Pons (tissue), 1 donor: ENCODE results near the gene MORC3.
"Not testable (repeated sequence)": the region's sequence is repeated elsewhere in the genome, so short reads cannot be mapped to it uniquely, and the experiment has no call there.

Experiments used
- DNase-seq: peaks from one replicate; pipeline ENCODE4 v3.0.0-alpha.2; 2016; ENCODE audit warnings: low spot score

Gene MORC3, protein sequence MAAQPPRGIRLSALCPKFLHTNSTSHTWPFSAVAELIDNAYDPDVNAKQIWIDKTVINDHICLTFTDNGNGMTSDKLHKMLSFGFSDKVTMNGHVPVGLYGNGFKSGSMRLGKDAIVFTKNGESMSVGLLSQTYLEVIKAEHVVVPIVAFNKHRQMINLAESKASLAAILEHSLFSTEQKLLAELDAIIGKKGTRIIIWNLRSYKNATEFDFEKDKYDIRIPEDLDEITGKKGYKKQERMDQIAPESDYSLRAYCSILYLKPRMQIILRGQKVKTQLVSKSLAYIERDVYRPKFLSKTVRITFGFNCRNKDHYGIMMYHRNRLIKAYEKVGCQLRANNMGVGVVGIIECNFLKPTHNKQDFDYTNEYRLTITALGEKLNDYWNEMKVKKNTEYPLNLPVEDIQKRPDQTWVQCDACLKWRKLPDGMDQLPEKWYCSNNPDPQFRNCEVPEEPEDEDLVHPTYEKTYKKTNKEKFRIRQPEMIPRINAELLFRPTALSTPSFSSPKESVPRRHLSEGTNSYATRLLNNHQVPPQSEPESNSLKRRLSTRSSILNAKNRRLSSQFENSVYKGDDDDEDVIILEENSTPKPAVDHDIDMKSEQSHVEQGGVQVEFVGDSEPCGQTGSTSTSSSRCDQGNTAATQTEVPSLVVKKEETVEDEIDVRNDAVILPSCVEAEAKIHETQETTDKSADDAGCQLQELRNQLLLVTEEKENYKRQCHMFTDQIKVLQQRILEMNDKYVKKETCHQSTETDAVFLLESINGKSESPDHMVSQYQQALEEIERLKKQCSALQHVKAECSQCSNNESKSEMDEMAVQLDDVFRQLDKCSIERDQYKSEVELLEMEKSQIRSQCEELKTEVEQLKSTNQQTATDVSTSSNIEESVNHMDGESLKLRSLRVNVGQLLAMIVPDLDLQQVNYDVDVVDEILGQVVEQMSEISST

DNA sequence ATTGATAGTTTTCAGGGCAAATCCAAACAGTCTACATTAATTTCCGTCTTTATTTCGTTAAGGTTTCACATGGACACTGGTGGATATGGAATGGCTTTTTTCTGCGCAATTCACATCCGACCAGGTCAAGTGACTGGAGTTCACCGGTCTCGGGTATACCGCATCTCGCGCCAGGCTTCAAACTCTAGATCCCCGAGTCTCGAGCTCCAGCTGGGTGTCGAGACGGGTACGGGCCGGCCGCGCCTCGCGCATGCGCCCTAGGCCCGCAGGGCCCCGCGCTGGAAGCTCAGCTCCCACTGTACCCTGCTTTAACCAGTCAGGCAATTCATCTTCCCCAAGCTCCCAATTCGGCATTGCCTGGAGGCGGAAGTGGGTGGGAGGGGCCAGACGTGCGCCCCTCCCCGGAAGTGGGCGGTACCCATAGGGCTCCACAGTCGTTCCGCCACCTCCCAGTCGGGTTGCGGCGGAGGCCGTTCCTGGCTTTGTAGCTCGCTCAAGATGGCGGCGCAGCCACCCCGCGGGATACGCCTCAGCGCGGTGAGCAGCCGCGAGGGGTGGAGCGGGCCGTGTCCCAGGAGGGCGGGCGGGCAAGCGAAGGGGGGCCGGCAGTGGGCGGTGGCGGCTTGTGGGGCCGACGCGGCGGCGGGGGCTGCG, at the start of gene MORC3:
Gene MORC3 (plus strand): TSS at position 431 of the 654 bp plus-strand sequence. CDS start 68 bp downstream, at position 499.
- DNase-seq: peak; percentile 99

DNA sequence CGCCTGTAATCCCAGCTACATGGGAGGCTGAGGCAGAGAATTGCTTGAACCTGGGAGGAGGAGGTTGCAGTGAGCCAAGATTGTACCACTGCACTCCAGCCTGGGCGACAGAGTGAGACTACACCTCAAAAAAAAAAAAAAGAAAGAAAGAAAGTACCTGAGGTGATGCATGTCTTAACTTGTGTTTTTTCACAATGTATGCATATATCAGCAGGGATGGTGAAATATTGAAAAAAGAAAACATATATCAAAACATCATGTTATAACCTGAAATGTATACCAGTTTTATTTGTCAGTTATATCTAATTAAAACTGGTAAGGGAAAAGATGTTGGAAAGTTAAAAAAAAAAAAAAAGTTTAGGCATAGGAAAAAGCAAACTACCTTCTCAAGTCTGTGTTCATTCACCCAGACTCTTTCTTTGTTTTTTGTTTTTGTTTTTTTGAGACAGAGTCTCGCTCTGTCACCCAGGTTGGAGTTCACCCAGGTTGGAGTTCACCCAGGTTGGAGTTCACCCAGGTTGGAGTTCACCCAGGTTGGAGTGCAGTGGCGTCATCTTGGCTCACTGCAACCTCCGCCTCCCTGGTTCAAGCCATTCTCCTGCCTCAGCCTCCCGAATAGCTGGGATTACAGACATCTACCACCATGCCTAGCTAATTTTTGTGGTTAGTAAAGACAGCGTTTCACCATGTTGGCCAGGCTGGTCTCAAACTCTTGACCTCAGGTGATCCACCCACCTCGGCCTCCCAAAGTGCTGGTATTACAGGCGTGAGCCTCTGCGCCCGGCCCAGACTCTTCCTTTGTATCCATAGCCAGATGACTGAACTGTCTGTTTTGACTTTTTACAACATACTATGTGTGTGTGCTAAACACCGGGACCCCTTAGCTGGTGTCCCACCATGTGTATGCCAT, 49.0 kb upstream of the MORC3 start:
- DNase-seq: not testable (repeated sequence)

DNA sequence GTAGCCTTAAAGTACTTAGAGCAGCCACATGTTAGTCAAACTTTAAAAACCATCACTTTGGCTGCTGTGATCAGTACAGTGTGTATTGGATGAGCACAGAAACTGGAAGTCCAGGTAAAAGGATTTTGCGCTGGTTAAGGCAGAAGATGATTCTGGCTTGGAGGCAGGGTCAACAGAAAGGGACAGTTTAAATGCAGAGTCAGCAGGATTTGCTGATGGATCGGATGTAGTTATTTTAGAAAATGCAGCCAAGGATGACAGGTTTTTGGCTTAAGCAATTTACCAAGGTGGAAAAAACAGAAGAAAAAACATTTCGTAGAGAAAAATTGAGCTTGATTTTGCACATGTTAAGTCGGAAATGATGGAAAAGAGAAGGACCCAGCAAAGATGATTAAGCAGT, 45.9 kb upstream of the MORC3 start:
- no peak for DNase-seq

DNA sequence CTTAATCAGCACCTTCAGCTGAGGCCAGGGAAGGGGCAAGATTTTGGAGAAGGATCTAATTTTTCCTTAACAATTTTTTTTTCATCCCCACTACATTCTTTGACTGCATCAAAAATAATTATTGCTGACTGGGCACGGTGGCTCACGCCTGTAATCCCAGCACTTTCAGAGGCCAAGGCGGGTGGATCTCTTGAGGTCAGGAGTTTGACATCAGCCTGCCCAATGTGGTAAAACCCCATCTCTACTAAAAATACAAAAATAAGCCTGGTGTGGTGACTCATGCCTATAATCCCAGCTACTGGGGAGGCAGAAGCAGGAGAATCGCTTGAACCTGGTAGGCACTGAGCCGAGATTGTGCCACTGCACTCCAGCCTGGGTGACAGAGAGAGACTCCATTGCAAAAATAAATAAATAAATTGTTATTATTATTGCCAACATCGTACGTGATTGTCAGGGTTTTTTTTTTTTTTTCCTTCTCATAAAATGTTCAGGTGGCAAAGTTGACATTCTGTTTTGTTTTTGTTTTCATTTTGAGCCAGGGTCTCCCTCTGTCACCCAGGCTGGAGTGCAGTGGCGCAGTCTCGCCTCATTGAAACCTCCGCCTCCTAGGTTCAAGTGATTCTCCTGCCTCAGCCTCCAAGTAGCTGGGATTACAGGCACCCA, 37.3 kb upstream of the MORC3 start:
- DNase-seq: no peak

DNA sequence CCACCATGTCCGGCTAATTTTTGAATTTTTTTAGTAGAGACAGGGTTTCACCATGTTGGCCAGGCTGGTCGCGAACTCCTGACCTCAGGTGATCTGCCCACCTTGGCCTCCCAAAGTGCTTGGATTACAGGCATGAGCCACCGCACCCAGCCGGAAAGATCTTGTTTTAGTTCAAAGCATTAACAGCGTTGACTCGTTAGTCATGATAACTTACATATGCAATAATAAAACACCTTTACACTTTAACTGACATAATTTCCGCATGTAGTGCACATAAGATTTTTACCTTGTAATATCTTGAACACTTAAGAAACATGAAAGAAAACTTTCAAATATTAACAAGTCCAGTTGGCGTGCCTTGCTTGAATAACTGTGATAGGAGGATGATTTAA, 36.8 kb upstream of the MORC3 start:
- not testable (repeated sequence) for DNase-seq

DNA sequence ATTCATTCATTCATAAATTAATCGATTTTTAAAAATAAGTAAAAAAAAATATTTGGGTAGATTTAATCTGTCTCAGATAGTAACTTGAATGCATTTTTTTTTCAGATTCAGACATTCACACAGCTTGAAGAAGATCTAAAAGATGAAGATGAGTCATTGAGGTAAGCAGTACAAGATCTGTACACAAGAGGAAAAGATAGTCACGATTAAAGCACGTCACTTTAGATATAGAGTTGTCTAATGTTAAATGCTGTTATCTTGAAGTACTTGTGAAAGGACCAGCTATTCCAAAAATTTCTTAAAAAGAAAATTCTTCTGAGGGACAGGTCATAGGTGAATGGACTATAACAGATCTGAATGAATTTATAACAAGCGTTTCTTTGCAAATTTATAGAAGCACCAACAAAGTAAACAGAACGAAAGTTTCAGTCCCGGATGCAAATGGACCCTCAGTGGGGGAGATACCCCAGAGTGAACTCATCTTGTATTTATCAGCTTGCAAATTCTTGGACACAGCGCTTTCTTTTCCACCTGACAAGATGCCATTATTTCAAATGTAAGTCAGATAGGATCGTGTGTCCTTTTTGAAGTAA, 31.2 kb upstream of the MORC3 start:
- no peak for DNase-seq

DNA sequence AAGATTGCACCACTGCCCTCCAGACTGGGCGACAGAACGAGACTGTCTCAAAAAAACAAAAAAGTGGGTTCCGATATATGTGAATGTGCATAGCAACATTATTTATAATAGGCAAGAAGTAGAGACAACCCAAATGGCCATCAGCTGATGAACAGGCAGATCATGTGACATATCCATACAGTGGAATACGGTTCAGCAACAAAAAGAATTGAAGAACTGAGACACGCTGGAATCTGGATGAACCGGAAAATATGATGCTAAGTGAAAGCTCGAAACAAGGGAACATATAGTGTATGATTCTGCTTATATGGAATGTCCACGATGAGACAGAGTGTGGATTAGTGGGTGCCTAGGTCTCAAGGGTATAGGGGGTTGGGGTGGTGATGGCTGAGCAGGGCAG, 28.5 kb upstream of the MORC3 start:
- DNase-seq: no peak

DNA sequence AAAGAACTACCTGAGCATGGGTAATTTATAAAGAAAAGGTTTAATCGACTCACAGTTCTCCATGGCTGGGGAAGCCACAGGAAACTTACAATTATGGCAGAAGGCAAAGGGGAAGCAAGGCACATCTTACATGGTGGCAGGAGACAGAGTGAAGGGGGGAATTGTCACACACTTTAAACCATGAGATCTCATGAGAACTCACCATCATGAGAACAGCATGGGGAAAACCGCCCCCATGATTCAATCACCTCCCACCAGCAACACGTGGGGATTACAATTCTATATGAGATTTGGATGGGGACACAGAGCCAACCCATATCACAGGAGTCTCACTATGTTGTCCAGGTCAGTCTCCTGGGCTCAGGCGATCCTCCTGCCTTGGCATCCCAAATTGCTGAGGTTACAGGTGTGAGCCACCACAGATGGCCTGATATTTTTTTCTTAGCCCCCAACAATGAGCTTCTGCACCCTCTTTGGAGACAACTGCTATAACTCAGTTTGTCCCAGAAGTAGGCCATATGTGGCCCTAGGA, 22.5 kb upstream of the MORC3 start:
- no peak for DNase-seq

DNA sequence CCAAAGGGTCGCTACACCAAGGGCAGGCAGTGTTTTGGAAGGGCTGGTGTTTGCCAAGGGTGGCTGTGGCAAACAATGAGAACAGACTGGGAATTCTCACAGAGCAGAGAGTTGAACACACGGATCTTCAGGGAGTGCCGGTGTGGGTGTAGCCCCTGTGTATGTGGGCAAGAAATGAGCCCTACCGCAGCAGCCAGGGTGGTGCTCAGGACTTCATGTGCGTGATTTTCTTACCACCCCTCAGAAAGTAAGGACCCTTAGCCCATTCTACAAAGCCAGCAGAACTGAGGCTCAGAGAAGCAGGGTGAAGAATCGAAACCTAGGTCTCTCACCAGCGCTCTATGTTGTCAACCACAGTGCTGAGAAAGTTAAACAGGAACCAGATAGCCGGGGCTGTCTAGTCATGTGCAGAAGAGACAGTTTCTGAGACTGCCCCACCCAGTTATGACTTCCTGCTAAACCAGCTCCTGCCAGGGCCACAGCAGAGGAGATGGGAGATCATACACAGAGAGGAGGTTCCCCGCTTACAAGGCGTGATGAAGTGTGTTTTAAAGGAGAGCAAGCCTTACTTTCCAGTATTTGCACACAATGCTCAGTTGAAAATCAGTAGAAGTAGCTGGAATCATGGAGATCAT, 21.9 kb upstream of the MORC3 start:
- DNase-seq: peak; percentile 60

DNA sequence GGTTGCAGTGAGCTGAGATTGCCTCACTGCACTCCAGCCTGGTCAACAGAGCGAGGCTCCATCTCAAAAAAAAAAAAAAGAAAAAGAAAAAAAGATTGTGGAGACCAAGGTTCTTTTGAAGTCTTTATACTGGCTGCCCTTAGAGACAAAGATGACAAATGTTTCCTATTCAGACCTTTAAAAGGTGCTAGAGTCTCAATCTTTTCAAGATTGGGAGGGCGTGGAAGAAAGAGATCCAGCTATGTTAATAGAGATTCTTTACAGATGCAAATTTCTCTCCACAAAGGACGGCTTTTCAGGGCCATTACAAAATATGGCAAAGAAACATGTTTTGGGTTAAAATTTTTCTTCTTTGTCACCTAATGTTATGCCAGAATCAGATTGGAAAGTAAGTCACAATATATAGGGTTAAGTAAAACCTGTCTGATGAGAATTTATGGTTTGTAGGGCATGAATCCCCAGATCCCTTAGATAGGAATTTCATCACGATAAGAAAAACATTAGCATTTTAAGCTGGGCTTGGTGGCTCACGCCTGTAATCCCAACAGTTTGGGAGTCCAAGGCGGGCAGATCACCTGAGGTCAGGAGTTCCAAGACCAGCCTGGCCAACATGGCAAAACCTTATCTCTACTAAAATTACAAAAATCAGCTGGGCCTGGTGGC, 13.0 kb upstream of the MORC3 start:
- DNase-seq: no peak

DNA sequence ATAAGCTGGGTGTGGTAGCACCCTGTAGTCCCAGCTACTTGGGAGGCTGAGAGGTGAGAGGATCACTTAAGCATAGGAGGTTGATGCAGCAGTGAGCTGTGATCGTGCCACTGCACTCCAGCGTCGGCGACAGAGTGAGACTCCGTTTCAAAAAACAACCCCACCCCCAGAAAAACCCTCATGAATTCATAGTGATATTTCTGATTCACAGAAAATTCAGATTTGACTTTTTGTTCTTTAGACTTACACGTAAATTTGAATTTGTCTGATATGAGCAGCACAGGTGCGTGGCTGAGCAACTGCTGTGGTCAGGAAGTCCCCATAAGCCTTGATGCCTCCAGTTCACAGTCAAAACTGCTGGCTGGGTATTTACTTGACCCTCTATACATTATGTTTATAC, 10.0 kb upstream of the MORC3 start:
- no peak for DNase-seq

DNA sequence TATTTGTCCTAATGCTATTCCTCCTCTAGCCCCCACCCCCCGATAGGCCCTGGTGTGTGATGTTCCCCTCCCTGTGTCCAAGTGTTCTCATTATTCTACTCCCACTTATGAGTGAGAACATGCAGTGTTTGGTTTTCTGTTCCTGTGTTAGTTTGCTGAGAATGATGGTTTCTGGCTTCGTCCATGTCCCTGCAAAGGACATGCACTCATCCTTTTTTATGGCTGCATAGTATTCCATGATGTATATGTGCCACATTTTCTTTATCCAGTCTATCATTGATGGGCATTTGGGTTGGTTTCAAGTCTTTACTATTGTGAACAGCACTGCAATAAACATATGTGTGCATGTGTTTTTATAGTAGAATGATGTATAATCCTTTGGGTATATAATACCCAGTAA, 6.6 kb upstream of the MORC3 start:
- DNase-seq: not testable (repeated sequence)

DNA sequence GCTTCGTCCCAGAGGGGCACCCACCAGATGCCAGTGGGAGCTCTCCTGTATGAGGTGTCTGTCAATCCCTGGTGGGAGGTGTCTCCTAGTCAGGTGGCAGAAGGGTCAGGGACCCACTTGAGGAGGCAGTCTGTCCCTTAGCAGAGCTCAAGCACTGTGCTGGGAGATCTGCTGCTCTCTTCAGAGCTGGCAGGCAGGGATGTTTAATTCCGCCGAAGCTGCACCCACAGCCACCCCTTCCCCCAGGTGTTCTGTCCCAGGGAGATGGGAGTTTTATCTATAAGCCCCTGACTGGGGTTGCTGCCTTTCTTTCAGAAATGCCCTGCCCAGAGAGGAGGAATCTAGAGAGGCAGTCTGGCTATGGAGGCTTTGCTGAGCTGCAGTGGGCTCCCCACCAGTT, 4.0 kb upstream of the MORC3 start:
- not testable (repeated sequence) for DNase-seq

DNA sequence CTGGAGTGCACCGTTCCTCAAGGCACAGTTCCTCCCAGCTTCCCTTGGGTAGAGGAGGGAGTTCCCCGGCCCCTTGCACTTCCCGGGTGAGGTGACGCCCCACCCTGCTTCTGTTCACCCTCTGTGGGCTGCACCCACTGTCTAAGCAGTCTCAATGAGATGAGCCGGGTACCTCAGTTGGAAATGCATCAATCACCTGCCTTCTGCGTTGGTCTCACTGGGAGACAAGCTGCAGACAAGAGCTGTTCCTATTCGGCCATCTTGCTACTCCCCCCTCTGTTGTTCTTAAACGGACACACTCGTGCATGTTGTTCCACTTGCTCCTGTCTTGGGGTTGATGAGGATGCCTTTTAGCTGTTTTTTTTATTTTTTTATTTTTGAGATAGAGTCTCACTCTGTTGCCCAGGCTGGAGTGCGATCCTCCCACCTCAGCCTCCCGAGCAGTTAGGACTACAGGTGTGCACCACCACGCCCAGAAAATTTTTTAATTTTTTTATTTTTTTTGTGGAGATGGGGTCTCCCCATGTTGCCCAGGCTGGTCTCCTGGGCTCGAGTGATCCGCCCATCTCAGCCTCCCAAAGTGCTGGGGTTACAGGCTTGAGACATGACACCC, 3.0 kb upstream of the MORC3 start:
- no peak for DNase-seq

DNA sequence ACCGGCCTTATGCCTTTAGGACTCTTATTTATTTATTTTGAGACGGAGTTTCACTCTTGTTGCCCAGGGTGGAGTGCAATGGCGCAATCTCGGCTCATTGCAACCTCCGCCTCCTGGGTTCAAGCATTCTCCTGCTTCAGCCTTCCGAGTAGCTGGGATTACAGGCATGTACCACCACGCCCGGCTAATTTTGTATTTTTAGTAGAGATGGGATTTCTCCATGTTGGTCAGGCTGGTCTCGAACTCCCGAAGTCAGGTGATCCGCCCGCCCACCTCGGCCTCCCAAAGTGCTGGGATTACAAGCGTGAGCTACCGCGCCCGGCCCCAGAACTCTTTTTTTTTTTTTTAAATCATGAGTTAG, 611 bp upstream of the MORC3 start:
- not testable (repeated sequence) for DNase-seq

DNA sequence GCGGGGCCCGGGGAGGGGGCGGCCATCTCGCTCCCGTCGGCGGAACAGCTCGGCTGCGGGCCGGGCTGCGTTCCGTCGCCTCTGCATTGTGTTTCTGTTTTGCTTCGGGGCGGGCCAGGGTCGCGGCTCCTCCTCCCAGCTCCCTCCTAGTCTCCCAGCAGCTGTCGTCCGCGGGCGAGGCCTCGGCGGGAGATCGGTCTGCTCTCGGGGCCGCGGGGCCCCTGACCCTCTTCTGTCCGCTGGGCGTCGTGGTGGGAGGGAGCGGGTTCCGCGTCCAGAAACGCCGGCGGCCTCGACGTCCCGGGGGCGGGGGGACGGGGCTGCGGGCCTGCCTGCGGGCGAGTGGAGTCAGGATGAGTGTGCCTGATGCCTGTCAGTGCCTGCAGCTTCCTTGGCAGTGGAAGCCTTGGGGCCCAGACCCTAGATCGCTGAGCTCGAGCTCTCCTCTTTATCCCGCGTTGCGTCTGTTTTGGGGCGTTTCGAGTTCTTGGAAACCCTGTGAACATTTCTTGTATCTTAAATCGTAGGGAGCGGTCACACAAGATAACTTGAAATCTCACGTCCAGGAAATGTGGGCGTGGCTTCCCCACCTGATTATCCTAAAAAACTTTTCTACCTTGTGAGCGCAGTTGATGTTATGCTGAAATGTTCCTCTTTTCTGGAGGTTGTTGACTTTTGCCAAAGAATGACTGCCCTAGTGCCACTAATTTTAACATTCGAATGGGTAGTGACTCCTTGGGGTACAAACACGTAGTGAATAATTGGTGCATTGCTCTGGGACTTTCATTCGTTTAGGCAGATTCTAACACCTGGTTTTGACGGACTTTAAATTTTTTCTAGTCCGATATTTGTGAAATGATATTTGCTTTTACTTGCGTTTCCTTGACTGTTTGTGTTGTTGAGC, 676 bp downstream of the MORC3 start:
- DNase-seq: peak; percentile 77

DNA sequence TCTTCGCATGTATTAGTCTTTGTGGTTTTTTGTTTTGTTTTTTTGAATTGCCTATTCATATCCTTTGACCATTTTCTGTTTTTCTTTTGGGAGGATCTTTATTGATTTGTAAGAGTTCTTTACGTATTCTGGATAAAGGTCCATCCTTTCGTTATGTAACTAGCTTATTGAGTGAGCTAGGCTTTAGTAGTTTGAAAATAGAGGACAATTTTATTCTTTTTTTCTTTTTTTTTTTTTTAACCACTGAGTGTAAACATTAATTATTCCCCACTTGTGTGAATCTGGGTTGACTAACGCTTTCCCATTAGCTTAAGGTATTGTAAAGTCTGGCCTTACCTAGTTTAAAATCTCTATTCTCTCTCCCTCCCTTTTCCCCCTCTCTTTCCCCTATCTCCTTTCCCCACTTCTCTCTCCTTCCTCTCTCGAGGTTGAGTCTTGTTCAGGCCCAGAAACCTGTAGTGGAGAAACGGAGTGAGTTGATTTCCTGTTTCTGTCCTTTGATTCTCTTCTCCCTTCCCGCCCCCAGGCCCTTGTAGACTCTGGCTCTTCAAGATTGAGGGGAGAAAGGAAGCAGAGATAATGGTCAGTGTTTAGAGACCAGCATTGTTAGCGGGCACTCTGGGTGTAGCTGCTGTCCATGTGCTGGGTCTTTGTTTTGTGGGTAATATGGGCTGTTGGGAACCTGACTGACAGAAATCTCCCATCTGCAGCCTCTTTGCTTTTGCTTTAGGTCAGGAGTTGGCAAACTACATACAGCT, 1.5 kb downstream of the MORC3 start:
- peak; percentile 72 for DNase-seq
